ENCODE measurements around the gene ENTHD1. TPM values are rescaled to one million over a fixed set of nuclear protein-coding genes. Genes with fewer than 3 reads are reported as not detected.

The ENTHD1 gene
- total RNA-seq, 1 experiment from 2014 or later = not detected

DNA sequence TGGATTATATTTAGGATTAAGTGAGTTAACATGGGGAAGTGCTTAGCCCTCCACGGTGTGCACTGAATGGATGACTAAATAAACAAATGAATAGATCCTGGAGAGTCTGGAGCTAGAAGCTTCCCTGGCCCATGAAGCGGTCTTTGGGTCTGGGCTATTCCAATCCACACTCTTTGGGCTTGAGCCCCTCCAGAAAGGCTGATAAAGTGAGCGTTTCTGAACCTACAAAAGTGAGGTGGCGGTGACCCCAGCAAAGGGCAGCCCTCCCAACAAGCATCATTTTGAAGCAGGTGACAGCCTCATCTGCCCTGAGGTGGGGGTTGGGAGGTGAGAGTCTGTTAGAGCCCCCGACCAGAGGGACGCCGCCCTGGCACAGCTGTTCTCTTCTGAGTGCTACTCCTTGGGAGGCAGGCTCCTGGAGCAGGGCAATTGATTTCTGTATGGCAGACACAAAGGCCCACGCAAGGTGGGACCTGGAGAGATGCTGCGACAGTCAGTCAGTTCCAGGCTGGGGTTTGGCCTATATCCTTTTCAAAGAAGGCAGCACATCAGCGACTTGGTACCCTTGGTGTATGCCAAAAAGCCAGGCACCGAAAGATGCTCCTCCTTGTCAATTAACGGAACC, 165.2 kb downstream of the ENTHD1 start:
- Histone ChIP-seq H4K8ac (replicated peaks; ENCODE audit: insufficient read length, low read depth, low read length) (no peak overlapping the region), H2AK5ac (ENCODE audit: insufficient read length, low read length) (no peak overlapping the region), H3K4me2 (ENCODE audit: insufficient read depth, insufficient read length, low read length) (no peak overlapping the region), H3K27ac (ENCODE audit: insufficient read length, low read depth, low read length) (no peak overlapping the region), H3K9ac (ENCODE audit: extremely low read depth, insufficient read length, low read length) (no peak overlapping the region), H3K23ac (ENCODE audit: insufficient read length, low read depth, low read length) (no peak overlapping the region), H2BK20ac (ENCODE audit: low read depth, low read length, poor library complexity, severe bottlenecking) (no peak overlapping the region), H2BK120ac (ENCODE audit: low read depth, low read length, poor library complexity, severe bottlenecking) (no peak overlapping the region), H3K9me3 (ENCODE audit: control insufficient read depth, low read depth, low read length) (no peaks in the 10 kb centered on the region), H3K14ac (ENCODE audit: insufficient read depth, low read length) (no peak overlapping the region), H2BK15ac (ENCODE audit: low read depth, low read length) (no peak overlapping the region), H3K79me2 (ENCODE audit: insufficient read depth, low read length) (no peaks in the 10 kb centered on the region), H2BK5ac (ENCODE audit: insufficient read length, low read length) (no peak overlapping the region), H3K18ac (ENCODE audit: insufficient read length, low read depth, low read length) (no peak overlapping the region), H4K5ac (ENCODE audit: insufficient read length, low read depth, low read length) (no peak overlapping the region), H3K4ac (ENCODE audit: low read depth, low read length) (no peak overlapping the region), H4K91ac (ENCODE audit: insufficient read length, low read depth, low read length) (no peak overlapping the region), H3K27me3 (ENCODE audit: insufficient read depth, low read length) (no peaks in the 10 kb centered on the region), H3K79me1 (ENCODE audit: insufficient read depth, low read depth, low read length, poor library complexity, severe bottlenecking) (no peaks in the 10 kb centered on the region), H2AFZ (ENCODE audit: low read length) (no peak overlapping the region), H3K23me2 (ENCODE audit: insufficient read length, low read depth, low read length, poor library complexity, severe bottlenecking) (no peaks in the 10 kb centered on the region), H2BK12ac (ENCODE audit: insufficient read length, low read depth, low read length) (no peak overlapping the region), H3K4me1 (ENCODE audit: insufficient read depth, low read length) (no peaks in the 10 kb centered on the region; the same call in 1 of the 2 replicates), H3T11ph (ENCODE audit: low read length) (no peak overlapping the region), H4K20me1 (ENCODE audit: control insufficient read depth, insufficient read depth, insufficient read length) (no peaks in the 10 kb centered on the region), H3K56ac (ENCODE audit: insufficient read length, low read depth, low read length) (no peak overlapping the region)
- Mint-ChIP-seq H3K4me1 (peaks cover 10 to 21% of the 10 kb centered on the region in 2 experiments), H3K27ac (no peak overlapping the region), H3K9me3 (no peaks in the 10 kb centered on the region), H3K36me3 (ENCODE audit: insufficient read depth in 1 of 3, low read depth in 3 of 3) (no peaks in the 10 kb centered on the region), H3K27me3 (ENCODE audit: low read depth) (peaks cover 10% of the 10 kb centered on the region), H3K4me3 (no peak overlapping the region)
- no peak for DNase-seq
- TF ChIP-seq, protein P1, sequence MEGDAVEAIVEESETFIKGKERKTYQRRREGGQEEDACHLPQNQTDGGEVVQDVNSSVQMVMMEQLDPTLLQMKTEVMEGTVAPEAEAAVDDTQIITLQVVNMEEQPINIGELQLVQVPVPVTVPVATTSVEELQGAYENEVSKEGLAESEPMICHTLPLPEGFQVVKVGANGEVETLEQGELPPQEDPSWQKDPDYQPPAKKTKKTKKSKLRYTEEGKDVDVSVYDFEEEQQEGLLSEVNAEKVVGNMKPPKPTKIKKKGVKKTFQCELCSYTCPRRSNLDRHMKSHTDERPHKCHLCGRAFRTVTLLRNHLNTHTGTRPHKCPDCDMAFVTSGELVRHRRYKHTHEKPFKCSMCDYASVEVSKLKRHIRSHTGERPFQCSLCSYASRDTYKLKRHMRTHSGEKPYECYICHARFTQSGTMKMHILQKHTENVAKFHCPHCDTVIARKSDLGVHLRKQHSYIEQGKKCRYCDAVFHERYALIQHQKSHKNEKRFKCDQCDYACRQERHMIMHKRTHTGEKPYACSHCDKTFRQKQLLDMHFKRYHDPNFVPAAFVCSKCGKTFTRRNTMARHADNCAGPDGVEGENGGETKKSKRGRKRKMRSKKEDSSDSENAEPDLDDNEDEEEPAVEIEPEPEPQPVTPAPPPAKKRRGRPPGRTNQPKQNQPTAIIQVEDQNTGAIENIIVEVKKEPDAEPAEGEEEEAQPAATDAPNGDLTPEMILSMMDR (conservative IDR thresholded peaks at IDR 0.05) = no peak
- no CpG with 5 or more reads among the region's 12 CpGs for WGBS (ENCODE audit: extremely low coverage, insufficient read length, low lambda C conversion rate)
